HG02642 (cell line): ENCODE measurements around the gene THBS4.

Experiments used
- ATAC-seq: cut with Tn5 transposase; IDR thresholded peaks from one replicate; pipeline ENCODE4 v1.9.1; 2021; ENCODE audit warnings: mild to moderate bottlenecking; ENCODE audit not compliant: unreplicated experiment, poor library complexity

Gene THBS4

DNA sequence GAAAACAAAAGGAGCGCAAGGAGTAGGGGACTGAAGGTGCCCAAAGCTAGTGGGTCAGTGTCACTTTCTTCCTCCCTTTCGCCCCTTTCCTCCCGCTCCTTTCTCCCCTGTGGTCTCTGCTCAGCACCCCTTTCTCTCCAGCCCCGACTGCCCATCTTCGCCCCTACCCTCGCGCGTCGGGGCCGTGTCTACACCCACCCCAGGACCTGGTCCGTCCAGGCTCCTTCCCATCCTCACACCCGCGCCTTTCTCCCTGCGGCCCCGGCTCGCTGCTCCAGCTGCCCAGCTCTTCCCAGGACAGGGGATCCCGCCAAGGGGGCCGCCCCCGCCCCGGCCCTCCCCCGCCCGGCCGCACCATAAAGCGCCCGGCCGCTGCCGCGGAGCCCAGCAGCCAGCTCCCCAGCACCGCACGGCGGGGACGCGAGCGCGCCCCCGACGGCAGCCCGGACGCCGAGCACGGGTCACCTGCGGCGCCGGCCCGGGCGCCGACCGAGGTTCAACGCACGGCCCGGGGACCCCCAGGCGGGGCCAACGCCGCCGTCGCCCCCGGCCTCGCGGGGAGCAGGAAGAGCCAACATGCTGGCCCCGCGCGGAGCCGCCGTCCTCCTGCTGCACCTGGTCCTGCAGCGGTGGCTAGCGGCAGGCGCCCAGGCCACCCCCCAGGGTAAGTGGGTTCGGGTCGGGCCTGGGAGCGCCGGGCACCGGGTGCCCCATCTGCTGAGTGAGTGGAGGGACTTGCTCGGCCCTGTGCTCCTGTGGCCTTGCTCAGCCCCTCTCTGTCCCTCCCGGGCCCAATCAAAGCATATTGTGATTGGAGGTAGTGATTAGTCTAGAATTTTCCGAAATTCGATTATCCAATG is at the start of gene THBS4:
TSS of gene THBS4 (plus strand) at position 387 of the 860 bp plus-strand sequence. CDS start at position 577, 190 bp downstream.
- ATAC-seq: no peak

DNA sequence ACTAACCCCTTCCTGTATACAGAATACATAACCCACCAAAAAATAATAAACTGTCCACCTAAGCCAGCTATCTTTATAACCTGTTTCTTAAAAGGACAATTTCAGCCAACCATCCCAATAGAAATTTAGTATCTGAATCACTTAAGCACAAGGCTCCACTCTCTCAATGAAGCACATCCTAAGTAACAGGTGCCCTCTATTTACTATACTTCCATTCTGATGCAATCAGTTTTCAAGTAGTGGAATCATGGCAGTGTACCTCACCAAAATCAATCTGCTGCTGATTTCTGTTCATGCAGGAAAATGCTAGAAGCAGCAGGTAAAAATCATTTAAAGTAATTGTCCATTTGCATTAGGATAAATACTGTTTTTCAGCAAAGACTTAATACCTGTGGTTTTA is 48.9 kb upstream of the THBS4 start:
- no peak for ATAC-seq

- ATAC-seq: peak; percentile 53
Measured at GRCh38 chr5:79990205-79990597, 44.9 kb upstream of the THBS4 start.

DNA sequence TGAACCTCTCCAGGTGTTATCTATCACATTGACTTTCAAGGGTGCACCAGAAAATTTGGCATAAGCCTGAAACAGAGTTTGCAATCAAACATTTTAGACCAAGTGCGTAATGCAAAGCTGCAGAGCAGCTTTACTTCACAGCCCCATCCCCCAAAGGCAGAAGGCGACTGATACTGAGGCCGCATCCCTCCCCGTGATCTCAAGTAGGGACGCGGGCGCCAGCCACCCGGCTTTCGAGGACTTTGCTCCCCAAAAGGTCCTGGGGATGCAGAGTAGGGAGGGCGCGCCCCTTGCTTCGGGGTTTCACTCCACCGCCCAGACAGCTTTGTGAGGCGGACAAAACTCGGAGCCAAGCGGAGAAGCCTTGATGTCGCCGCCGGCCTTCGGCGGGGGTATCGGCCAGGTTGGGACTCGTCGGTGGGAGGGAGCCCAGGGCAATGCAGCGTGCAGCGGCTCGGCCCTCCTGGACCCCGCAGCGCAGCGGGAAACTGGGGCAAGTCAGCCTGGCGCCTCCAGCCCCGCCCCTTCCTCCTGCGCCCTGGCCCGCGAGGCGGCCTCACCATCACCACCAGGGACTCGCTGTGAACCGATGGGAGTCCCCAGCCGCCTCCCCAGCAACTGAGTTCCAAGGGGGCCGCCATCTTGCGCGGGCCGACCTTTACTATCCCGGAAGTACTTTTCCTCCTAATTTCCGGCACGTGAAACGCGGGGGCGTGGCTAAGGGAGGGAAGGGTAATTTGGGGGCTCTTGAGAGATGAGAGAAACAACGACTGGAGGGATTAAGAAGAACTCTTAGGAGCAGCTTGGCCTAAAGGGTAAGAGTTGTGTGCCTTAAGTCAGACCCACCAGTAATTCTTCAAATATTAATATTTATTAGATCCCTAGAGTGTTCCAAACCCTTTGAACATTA is 44.3 kb upstream of the THBS4 start, which contains the start of gene MTX3:
TSS of gene MTX3 (minus strand) at position 665 of the 910 bp plus-strand sequence. CDS start at position 641, 24 bp downstream.
- ATAC-seq: peak; percentile 94

DNA sequence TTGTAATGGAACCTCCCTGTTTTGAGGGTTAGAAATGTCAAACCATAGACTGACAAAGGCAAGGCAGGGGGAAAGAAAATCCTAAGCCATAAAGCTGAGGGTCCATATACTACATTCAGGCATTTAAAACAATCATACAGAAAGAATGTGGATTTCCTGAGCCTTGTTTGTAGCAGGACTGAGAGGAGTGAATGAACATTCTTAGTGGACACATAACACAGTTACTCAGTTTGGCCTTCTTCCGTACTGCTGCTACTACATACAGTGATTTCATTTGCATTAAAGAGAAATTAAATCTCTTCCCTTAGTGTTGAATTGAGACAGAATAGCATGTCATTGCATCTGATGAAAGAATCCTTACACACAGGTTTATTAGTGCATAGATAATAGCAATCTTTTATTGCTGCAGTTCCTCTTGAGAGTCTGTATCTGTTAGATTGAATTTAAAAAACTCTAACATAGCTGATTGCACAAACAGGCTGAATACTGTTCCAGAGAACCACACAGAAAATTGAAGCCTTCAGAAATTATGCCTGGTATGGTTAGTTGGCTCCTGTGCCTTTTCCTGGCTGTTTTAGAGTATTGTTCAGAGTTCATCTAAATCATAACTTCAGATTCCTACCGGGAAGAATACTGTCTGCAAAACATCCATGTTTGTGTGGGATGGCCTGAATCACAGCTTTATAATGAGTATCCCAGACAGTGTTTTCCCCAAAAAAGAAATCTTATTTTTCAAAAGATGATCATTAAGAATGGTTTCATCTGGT is 42.1 kb upstream of the THBS4 start:
- ATAC-seq: no peak

- ATAC-seq: no peak
Measured at GRCh38 chr5:79999722-80000121, 35.4 kb upstream of the THBS4 start.

DNA sequence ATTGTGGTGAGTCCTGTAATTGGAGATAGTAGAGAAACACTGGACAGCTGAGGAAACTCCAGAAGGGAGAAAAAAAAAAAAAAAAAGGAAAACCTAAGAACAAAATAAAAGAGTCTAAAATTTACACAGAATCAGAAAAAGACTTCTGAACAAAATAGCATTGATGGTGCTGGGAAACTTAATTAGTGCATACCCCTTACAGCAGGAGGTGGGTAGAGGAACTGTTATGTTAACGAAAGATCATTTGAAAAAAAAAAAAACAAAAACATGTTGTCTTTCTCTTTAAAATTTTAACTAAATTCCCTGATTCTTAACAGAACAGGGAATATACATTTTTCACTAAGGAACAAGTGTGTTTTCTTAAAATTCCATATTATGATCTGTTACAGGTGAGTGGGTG is 32.5 kb upstream of the THBS4 start:
- ATAC-seq: no peak

DNA sequence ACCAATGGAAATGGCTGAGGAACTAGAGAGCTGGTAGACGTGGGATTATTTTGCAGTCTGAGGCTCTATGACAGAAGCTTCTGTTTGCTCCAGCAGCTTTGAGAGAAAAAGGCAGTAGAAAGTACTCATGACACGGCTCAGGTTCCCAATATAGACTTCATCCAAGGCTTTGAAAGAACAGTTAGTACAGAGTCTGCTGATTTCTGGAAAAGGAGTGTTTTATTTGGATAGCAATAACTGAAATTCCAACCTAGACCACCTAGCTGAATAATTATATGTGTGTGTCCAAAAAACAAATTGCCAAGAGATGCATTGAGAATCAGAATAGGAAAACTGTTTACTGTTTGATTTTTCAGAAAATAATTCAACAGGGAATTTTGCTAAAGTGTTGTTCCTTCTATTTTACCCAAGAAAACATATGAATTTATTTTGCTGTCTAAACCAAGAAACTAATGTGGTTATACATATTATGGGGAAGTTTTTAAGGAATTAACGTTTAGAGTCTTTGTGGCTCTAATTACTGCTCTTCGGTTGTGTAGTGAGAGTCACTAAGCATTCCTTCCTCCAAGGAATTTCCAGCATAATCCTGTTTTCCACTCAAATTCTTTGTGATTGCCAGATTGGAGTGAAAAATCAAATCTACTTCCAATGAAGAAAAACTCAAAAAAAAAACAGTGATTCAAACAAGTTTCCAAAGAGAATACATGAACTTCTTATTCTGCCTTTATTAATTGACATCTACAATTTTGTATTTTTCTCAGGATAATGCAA is 26.0 kb upstream of the THBS4 start:
- ATAC-seq: no peak

DNA sequence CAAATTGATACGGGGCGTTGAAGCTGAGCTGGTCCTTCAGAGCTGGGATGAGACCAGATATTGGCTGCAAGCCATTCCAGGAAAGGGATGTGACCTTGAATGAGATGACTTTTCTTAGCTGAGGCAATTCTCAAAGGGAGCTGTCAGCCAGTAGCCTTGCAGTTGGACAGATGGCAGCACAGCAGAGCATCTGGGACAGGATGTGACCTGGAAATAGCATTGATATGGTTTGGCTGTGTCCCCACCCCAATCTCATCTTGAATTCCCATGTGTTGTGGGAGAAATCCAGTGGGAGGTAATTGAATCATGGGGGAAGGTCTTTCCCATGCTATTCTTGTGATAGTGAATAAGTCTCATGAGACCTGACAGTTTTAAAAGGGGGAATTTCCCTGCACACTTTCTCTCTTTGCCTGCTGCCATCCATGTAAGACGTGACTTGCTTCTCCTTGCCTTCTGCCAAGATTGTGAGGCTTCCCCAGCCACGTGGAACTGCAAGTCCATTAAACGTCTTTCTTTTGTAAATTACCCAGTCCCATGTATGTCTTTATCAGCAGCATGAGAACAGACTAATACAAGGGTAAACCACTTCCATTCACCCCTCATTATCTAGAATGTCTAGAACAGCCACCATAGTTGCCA is 24.3 kb upstream of the THBS4 start:
- no peak for ATAC-seq

GRCh38 chr5:80025069-80025468 is 10.1 kb upstream of the THBS4 start:
- no peak for ATAC-seq

DNA sequence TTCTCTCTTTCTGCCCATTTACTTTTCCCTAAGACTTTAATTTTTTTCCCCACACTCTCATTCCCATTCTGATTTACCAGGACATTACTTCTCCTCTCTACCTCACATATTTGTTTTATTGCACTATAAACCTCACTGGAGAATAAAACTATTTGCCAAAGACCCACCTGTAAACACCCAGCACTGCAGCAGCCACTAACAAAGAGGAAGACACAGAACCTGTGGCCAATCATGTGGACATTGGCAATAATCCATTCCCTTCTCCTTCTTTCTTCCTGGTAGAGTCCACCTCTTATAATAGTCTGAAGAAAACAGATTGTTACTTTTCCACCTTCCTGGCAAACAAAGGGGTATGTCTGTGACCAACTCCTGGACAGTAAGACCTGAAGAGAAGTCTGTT is 8.3 kb upstream of the THBS4 start:
- no peak for ATAC-seq

DNA sequence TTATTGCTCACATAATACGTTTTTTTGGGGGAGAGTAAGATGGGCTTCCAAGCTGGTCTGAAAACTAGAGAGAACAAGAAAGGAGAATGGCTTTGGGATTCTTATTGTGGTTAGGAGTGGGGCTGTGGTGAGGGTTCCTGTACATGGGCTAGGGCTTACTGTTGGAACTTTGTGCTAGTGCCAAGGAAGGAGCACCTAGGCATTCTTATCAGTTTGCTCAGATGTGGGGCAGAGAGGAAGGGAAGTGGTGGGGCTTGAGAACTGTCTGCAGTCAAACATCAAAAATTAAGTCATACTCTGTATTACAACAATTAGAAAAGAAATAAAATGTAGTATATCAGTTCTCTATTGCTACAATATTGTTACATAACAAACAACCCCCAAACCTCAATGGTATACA is 4.0 kb upstream of the THBS4 start:
- no peak for ATAC-seq

DNA sequence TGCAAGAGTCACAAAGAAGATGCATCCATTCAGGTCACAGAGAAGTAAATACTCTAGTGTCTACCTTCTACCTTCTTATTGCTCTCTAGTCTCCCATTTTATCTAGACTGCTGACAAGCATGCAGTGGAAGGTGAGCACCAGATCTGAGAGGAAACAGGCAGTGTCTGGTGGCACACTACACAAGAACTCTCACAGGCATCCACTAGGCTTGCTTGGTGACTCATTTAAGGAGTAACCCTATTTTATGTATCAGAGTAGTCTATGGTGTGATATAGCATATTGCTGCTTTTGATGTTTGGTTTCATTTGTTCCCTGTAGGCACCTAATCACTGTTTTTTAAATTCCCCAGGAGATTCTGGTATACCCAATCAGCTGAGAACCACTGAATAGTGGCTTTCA is 1.6 kb upstream of the THBS4 start:
- no peak for ATAC-seq

GRCh38 chr5:80034559-80034958 is 589 bp upstream of the THBS4 start:
- no peak for ATAC-seq

GRCh38 chr5:80035839-80036238 is 691 bp downstream of the THBS4 start:
- ATAC-seq: no peak

GRCh38 chr5:80036615-80037014 is 1.5 kb downstream of the THBS4 start:
- ATAC-seq: no peak

DNA sequence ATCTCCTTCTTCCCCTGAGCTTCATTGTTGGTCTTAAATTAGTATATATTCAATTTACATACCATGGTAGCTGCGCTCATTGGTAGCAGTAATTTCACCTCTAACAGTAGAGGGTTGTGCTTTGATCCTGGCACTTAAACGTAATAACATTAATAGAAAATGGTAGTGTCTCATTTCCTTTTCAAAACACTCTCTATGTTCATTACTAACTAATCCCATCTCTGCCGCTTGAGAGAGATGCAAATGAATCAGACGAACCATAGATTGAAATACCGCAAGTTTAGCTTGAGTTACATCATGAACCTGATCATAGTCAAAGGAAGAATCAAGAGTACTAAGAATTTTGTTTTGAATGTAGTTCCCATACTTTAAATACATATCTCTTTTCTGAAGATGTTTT is 2.2 kb downstream of the THBS4 start:
- no peak for ATAC-seq

GRCh38 chr5:80039650-80040049 is 4.5 kb downstream of the THBS4 start:
- ATAC-seq: no peak

- no peak for ATAC-seq
Measured at GRCh38 chr5:80041527-80041926, 6.4 kb downstream of the THBS4 start.
